H1 (cell line): Measurements from ENCODE around the gene MAFF. TPM values are rescaled to one million over a fixed set of nuclear protein-coding genes. Genes with fewer than 3 reads are reported as not detected.

Experiments used
- CTCF ChIA-PET: fragments of 300-600 bp; sonication (Branson Sonifier 250); formaldehyde crosslinking; loops from one replicate; lab custom pipeline; 2021; ENCODE audit not compliant: partially characterized antibody; lab: Charles Lee
- POLR2A ChIA-PET: fragments of 300-600 bp; sonication (Branson Sonifier 250); formaldehyde crosslinking; loops from one replicate; lab custom pipeline; 2021; ENCODE audit warnings: inconsistent platforms; ENCODE audit not compliant: partially characterized antibody; lab: Charles Lee
- DNase-seq, 2 experiments: peaks; one replicate each; pipeline versions ENCODE4 v3.0.0 to v3.0.0-alpha.2; 2010 to 2022; ENCODE audit warnings: low spot score in 2 of 2, low read depth in 1 of 2, mixed read lengths in 1 of 2
- FAIRE-seq: peaks from 2 replicates; lab custom pipeline; 2011; peaks lifted over from hg19 to GRCh38; lab: Jason Lieb, UNC
- H2AFZ ChIP-seq: 2 replicates; pipeline ENCODE4 v1.8.1; 2012; ENCODE audit warnings: low read length, inconsistent platforms
- H2AK5ac ChIP-seq: 2 replicates; pipeline ENCODE4 v1.6.1; 2013; ENCODE audit warnings: low read depth, low read length
- H2BK120ac ChIP-seq: replicated peaks from 2 replicates; pipeline ENCODE3; 2013; ENCODE audit warnings: low read depth, low read length, inconsistent platforms
- H2BK12ac ChIP-seq: 2 replicates; pipeline ENCODE4 v1.6.1; 2013; ENCODE audit warnings: low read depth, low read length
- H2BK15ac ChIP-seq: 2 replicates; pipeline ENCODE4 v1.6.1; 2013; ENCODE audit warnings: low read length
- H2BK20ac ChIP-seq: 2 replicates; pipeline ENCODE4 v1.6.1; 2013; ENCODE audit warnings: low read length
- H2BK5ac ChIP-seq: 2 replicates; pipeline ENCODE4 v1.6.1; 2013; ENCODE audit warnings: low read depth, low read length
- H3K14ac ChIP-seq: 2 replicates; pipeline ENCODE4 v1.6.1; 2013; ENCODE audit warnings: inconsistent platforms; ENCODE audit not compliant: insufficient read length
- H3K18ac ChIP-seq: 2 replicates; pipeline ENCODE4 v1.6.1; 2013; ENCODE audit warnings: low read length; ENCODE audit errors: extremely low read depth
- H3K23ac ChIP-seq: 2 replicates; pipeline ENCODE4 v1.6.1; 2013; ENCODE audit warnings: inconsistent platforms; ENCODE audit not compliant: insufficient read length
- H3K23me2 ChIP-seq: 2 replicates; pipeline ENCODE4 v1.6.1; 2013; ENCODE audit warnings: low read depth, low read length
- H3K27ac ChIP-seq: 2 replicates; pipeline ENCODE4 v1.6.1; 2011; ENCODE audit warnings: low read depth, low read length, inconsistent platforms
- H3K27me3 ChIP-seq, 4 experiments: replicated peaks in 1 of 4; 1 replicate in 1 of 4; 2 replicates in 3 of 4; pipeline versions ENCODE4 v1.6.1 to v1.8.1; 2011 to 2013; ENCODE audit warnings: low read length in 3 of 4, mild to moderate bottlenecking in 3 of 4, inconsistent platforms in 2 of 4, mixed read lengths in 2 of 4, moderate library complexity in 1 of 4; ENCODE audit not compliant: control insufficient read depth in 3 of 4, insufficient read depth in 3 of 4; ENCODE audit errors: extremely low read depth in 1 of 4
- H3K36me3 ChIP-seq, 4 experiments: 2 replicates each; pipeline versions ENCODE4 v1.6.1 to v1.8.1; 2011 to 2013; ENCODE audit warnings: mild to moderate bottlenecking in 4 of 4, low read length in 3 of 4, moderate library complexity in 2 of 4, control low read depth in 1 of 4, inconsistent platforms in 1 of 4; ENCODE audit not compliant: insufficient read depth in 4 of 4, control insufficient read depth in 2 of 4
- H3K4ac ChIP-seq: replicated peaks from 2 replicates; pipeline ENCODE3; 2013; ENCODE audit warnings: low read length, low read depth, mixed read lengths, inconsistent platforms; ENCODE audit not compliant: insufficient read length
- H3K4me1 ChIP-seq, 4 experiments: replicated peaks in 1 of 4; 1 replicate in 1 of 4; 2 replicates in 3 of 4; pipeline versions ENCODE4 v1.6.1 to v1.8.1; 2011 to 2013; ENCODE audit warnings: low read length in 3 of 4, inconsistent platforms in 2 of 4, mixed read lengths in 1 of 4; ENCODE audit not compliant: insufficient read depth in 4 of 4, control insufficient read depth in 3 of 4
- H3K4me2 ChIP-seq, 2 experiments: 2 replicates each; pipeline versions ENCODE4 v1.6.1 to v1.8.1; 2011 to 2013; ENCODE audit warnings: low read depth in 2 of 2, low read length in 2 of 2, control low read depth in 1 of 2, inconsistent platforms in 1 of 2, mild to moderate bottlenecking in 1 of 2; ENCODE audit not compliant: insufficient read depth in 1 of 2
- H3K4me3 ChIP-seq, 4 experiments: fragments of 200-600, 300-600 bp in 1 of 4; sonication (generic), shearing (Covaris generic), sonication (Bioruptor Twin) in 1 of 4; 2 replicates each; pipeline versions ENCODE4 v1.5.1 to v1.8.1; 2011 to 2016; ENCODE audit warnings: low read length in 4 of 4, low read depth in 3 of 4, control low read depth in 2 of 4, inconsistent platforms in 2 of 4, mild to moderate bottlenecking in 2 of 4, mixed read lengths in 1 of 4, moderate library complexity in 1 of 4; ENCODE audit not compliant: insufficient read depth in 2 of 4; ENCODE audit errors: extremely low read depth in 1 of 4
- H3K56ac ChIP-seq: replicated peaks from 2 replicates; pipeline ENCODE3; 2013; ENCODE audit warnings: low read depth, mild to moderate bottlenecking, mixed read lengths, low read length, inconsistent platforms; ENCODE audit not compliant: insufficient read length
- H3K79me1 ChIP-seq: 2 replicates; pipeline ENCODE4 v1.6.1; 2013; ENCODE audit warnings: low read depth, low read length, control low read depth
- H3K79me2 ChIP-seq, 2 experiments: 2 replicates each; pipeline versions ENCODE4 v1.6.1 to v1.8.1; 2012 to 2013; ENCODE audit warnings: low read length in 2 of 2, mild to moderate bottlenecking in 2 of 2, inconsistent platforms in 1 of 2; ENCODE audit not compliant: insufficient read depth in 2 of 2, control insufficient read depth in 1 of 2
- H3K9ac ChIP-seq, 4 experiments: replicated peaks in 1 of 4; 1 replicate in 1 of 4; 2 replicates in 3 of 4; pipeline versions ENCODE4 v1.6.1 to v1.8.1; 2011 to 2013; ENCODE audit warnings: low read depth in 3 of 4, low read length in 3 of 4, control low read depth in 2 of 4, mild to moderate bottlenecking in 2 of 4, moderate library complexity in 2 of 4, inconsistent platforms in 1 of 4; ENCODE audit errors: extremely low read depth in 1 of 4
- H3K9me3 ChIP-seq, 2 experiments: 2 replicates each; pipeline versions ENCODE4 v1.6.1 to v1.8.1; 2012 to 2013; ENCODE audit warnings: mild to moderate bottlenecking in 2 of 2, moderate library complexity in 2 of 2, control low read depth in 1 of 2, inconsistent platforms in 1 of 2, low read depth in 1 of 2, low read length in 1 of 2, mixed read lengths in 1 of 2; ENCODE audit not compliant: insufficient read depth in 2 of 2
- H4K20me1 ChIP-seq, 2 experiments: replicated peaks in 1 of 2; 2 replicates each; pipeline versions ENCODE3 to v1.8.1; 2011 to 2013; ENCODE audit warnings: inconsistent platforms in 2 of 2, low read length in 2 of 2, mild to moderate bottlenecking in 1 of 2; ENCODE audit not compliant: insufficient read depth in 2 of 2, control insufficient read depth in 1 of 2
- H4K5ac ChIP-seq: 2 replicates; pipeline ENCODE4 v1.6.1; 2013; ENCODE audit warnings: low read length, low read depth, mixed read lengths, inconsistent platforms; ENCODE audit not compliant: insufficient read length
- H4K8ac ChIP-seq: 2 replicates; pipeline ENCODE4 v1.8.0; 2013; ENCODE audit warnings: mild to moderate bottlenecking, moderate library complexity, low read length, inconsistent platforms; ENCODE audit not compliant: insufficient read depth; ENCODE audit errors: extremely low read depth
- H4K91ac ChIP-seq: replicated peaks from 2 replicates; pipeline ENCODE3; 2013; ENCODE audit warnings: low read length, mixed read lengths, inconsistent platforms; ENCODE audit not compliant: insufficient read length
- CREB1 ChIP-seq: IDR thresholded peaks from 2 replicates; pipeline ENCODE4 v1.6.1; 2012; ENCODE audit warnings: inconsistent platforms
- FOSL1 ChIP-seq: IDR thresholded peaks from 2 replicates; pipeline ENCODE4 v1.6.1; 2011; ENCODE audit warnings: mild to moderate bottlenecking, low read depth, low read length, moderate library complexity; ENCODE audit not compliant: insufficient read depth
- GTF2F1 ChIP-seq: IDR thresholded peaks from 2 replicates; pipeline ENCODE4 v1.6.1; 2012; ENCODE audit warnings: low read depth, low read length, improper control_type of control experiment, borderline replicate concordance
- JUN ChIP-seq: IDR thresholded peaks from 2 replicates; pipeline ENCODE4 v1.6.1; 2011; ENCODE audit warnings: low read depth, mild to moderate bottlenecking, improper control_type of control experiment, low read length
- SIRT6 ChIP-seq: IDR thresholded peaks from one replicate; pipeline ENCODE4 v1.7.1; 2012; ENCODE audit warnings: low read length, inconsistent platforms
- SP1 ChIP-seq: IDR thresholded peaks from 2 replicates; pipeline ENCODE4 v1.6.1; 2011; ENCODE audit warnings: low read depth, low read length
- SP4 ChIP-seq: IDR thresholded peaks from 2 replicates; pipeline ENCODE4 v1.6.1; 2012; ENCODE audit warnings: low read length, inconsistent platforms
- TAF1 ChIP-seq: IDR thresholded peaks from 2 replicates; pipeline ENCODE4 v1.6.1; 2011; ENCODE audit warnings: mild to moderate bottlenecking, low read depth, low read length
- TEAD4 ChIP-seq: IDR thresholded peaks from 2 replicates; pipeline ENCODE4 v1.6.1; 2012; ENCODE audit warnings: low read depth, low read length, inconsistent platforms, mixed read lengths
- ZNF274 ChIP-seq: IDR thresholded peaks from 2 replicates; pipeline ENCODE4 v1.7.0; 2012; ENCODE audit warnings: low read length, borderline replicate concordance; ENCODE audit errors: extremely low read depth
- WGBS, 2 experiments: shearing (Covaris generic) in 1 of 2; methylation state at CpG; one replicate each; pipeline versions ENCODE4 v1.1.6 to v1.1.7; 2013 to 2015; ENCODE audit warnings: low lambda C conversion rate in 2 of 2, mixed read lengths in 2 of 2, inconsistent platforms in 1 of 2, low coverage in 1 of 2, missing lambda C conversion rate in 1 of 2; ENCODE audit not compliant: insufficient replicate concordance in 2 of 2, insufficient coverage in 1 of 2, insufficient read length in 1 of 2; ENCODE audit errors: extremely low coverage in 1 of 2, missing lambda C conversion rate in 1 of 2; 5-methylcytosine and 5-hydroxymethylcytosine counted together
- long read RNA-seq, 2 experiments: library from RNA in 1 of 2; library from capped mRNA in 1 of 2; stranded (forward); transcript quantifications; one replicate each; pipeline ENCODE4 v2.0.0, GENCODE V29; 2021; ENCODE audit warnings: inconsistent platforms in 1 of 2
- polyA minus RNA-seq, 3 experiments: library from RNA; depleted of rRNA, polyadenylated mRNA; stranded (reverse); fragments of >200 nt; gene quantifications; 1 replicate in 2 of 3; 2 replicates in 1 of 3; pipeline ENCODE4 v1.2.3, GENCODE V29; 2011
- polyA plus RNA-seq, 7 experiments: library from polyadenylated mRNA; depleted of rRNA in 3 of 7; stranded (reverse) in 5 of 7; unstranded in 2 of 7; fragments of >200 nt in 5 of 7; fragments of 200-250 nt in 2 of 7; gene quantifications; 1 replicate in 5 of 7; 2 replicates in 1 of 7; 4 replicates in 1 of 7; pipeline versions ENCODE4 v1.2.1 to v1.2.3, GENCODE V29; 2011 to 2013; ENCODE audit warnings: missing spikeins in 2 of 7, mixed read lengths in 2 of 7
- total RNA-seq: library from RNA; stranded (reverse); fragmentation: NEBNext Ultra II Directional; extraction: Animal tissue kit (Norgen Biotek cat#: 25700); gene quantifications from 2 replicates; pipeline ENCODE4 v1.2.1, GENCODE V29; 2021

Gene MAFF
- 6.2 and 6.3 TPM in 2 replicates for total RNA-seq
- 1.5 and 2.4 TPM in 2 replicates for polyA plus RNA-seq (2011; rRNA removed)
- 2.9 TPM for polyA plus RNA-seq (2011; cell fraction: cytosol; rRNA removed)
- polyA plus RNA-seq (2011; cell fraction: nucleus; rRNA removed), result 2.1 TPM
- 3.3 to 4.4 TPM (median 4.0 TPM) in 4 replicates for polyA plus RNA-seq (2012, experiment 1 of 2)
- 4.4 TPM for polyA plus RNA-seq (2012, experiment 2 of 2)
- polyA plus RNA-seq (2013, experiment 1 of 2), result 4.0 TPM
- 4.0 TPM for polyA plus RNA-seq (2013, experiment 2 of 2)
- polyA minus RNA-seq (2011; rRNA and poly(A)+ RNA removed), result 1.0 and 1.3 TPM in 2 replicates
- polyA minus RNA-seq (2011; cell fraction: cytosol; rRNA and poly(A)+ RNA removed), result 3.1 TPM
- polyA minus RNA-seq (2011; cell fraction: nucleus; rRNA and poly(A)+ RNA removed), result 4.4 TPM
- long read RNA-seq, experiment 1, partial matches to known transcripts, result 0 of 2 reads
- long read RNA-seq, experiment 1, other reads (novel, unspliced or antisense), result 1 of 2 reads
- long read RNA-seq, experiment 2, result 0 reads

DNA sequence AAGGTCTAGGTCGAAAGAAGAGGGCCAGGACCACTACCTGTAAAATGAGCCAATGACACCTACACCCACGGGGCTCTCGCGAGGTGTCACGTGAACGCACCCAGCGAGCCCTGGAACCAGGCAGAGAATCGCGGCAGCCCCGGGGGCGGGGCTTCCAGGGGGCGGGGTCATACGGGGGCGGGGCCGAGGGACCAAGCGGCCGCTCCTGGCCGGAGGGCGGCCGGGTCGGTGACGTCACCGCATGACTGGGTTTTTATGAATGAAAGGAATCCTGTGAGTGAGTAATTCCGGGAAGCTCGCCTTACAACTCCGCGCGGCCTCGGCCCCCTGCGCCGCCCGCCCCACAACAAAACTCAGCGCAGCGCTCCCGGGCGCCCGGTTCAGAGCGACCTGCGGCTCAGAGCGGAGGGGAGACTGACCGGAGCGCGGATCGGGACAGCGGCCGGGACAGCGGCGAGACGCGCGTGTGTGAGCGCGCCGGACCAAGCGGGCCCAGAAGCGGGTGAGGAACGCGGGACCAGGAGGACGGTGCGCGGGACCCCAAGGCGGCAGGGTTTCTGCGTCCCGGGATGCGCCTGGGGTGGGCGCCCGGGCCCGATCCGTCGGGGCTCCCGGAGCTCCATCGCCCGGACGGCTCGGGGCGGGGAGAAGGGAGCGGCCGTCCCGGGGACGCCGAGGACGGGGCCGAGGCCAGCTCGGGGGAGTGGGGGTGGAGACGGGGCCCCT is at the start of gene MAFF:
Gene MAFF (plus strand): TSS at position 284 of the 726 bp plus-strand sequence. CDS start 11,860 bp downstream, outside the sequence.
- Histone ChIP-seq H3K27ac (peak within 1 kb of the TSS; percentile 75; the same call in 1 of the 2 replicates), H3K4me1 (peaks cover 0 to 10% (median 6%) of the 10 kb centered on the region in 4 experiments; a peak in 6 of 7 replicates), H3K18ac (peak within 1 kb of the TSS; percentile 13; the same call in 1 of the 2 replicates), H2AFZ (peak within 1 kb of the TSS; percentile 85), H2BK15ac (peak within 1 kb of the TSS; percentile 97), H2BK5ac (peak within 1 kb of the TSS; percentile 80; the same call in 1 of the 2 replicates), H4K5ac (no peak within 1 kb of the TSS), H2BK120ac (no peak within 1 kb of the TSS), H3K23me2 (peaks cover 17% of the 10 kb centered on the region), H4K91ac (no peak within 1 kb of the TSS), H2BK20ac (no peak within 1 kb of the TSS), H3K14ac (peak within 1 kb of the TSS; percentile 58), H2AK5ac (no peak within 1 kb of the TSS), H3K9me3 (no peaks in the 10 kb centered on the region), H3K9ac (peak within 1 kb of the TSS; percentile 77 to 98 (median 80)), H4K20me1 (peaks cover 7 to 11% of the 10 kb centered on the region in 2 experiments), H3K56ac (no peak within 1 kb of the TSS), H3K27me3 (peaks cover 0 to 14% (median 11%) of the 10 kb centered on the region in 4 experiments; a peak in 5 of 7 replicates), H2BK12ac (0 out of 2 replicates have a peak within 1 kb of the TSS, but pooled peaks have one; percentile 29), H3K23ac (no peak within 1 kb of the TSS), H3K4ac (peak within 1 kb of the TSS; percentile 93), H4K8ac (peak within 1 kb of the TSS; percentile 98), H3K79me2 (peaks cover 2 to 17% of the 10 kb centered on the region in 2 experiments; a peak in 2 of 4 replicates), H3K36me3 (no peaks in the 10 kb centered on the region), H3K4me3 (peak within 1 kb of the TSS; percentile 64 to 82 (median 71)), H3K4me2 (peak within 1 kb of the TSS; percentile 76 to 90), H3K79me1 (no peaks in the 10 kb centered on the region)
- DNase-seq (peak; percentile 77 to 93), FAIRE-seq (no peak)
- ChIA-PET CTCF (interaction anchor here (0.6 to 1.5 kb wide), 7 partner anchors 9 to 104 kb away, joined by 3 to 7 read pairs (median 4); no protein-coding TSS in a partner anchor), POLR2A (interaction anchor here (0.5 to 6.6 kb wide), 11 partner anchors 9 to 133 kb away, joined by 3 to 65 read pairs (median 7); partner anchors contain the start of gene PLA2G6)
- WGBS, 2 experiments, result 1% methylated on average over 38 of the region's 85 CpGs; no CpG with 5 or more reads in 1 of the 2 experiments
- TF ChIP-seq TEAD4 (no peak), ZNF274 (no peak), SIRT6 (no peak), FOSL1 (no peak), SP1 (no peak), SP4 (0 out of 2 replicates have a peak, but pooled peaks have one; percentile 53), TAF1 (peak; percentile 85), GTF2F1 (no peak), JUN (peak; percentile 70; the same call in 1 of the 2 replicates), CREB1 (peak; percentile 83)
